ENCODE data around the gene CHRD.
"Not testable (repeated sequence)": the region's sequence is repeated elsewhere in the genome, so short reads cannot be mapped to it uniquely, and the experiment has no call there.

Gene CHRD

GRCh38 chr3:184379358-184380184 is at the start of gene CHRD:
Gene CHRD, plus strand, starts transcription at chr3:184380054. Its CDS starts 265 bp downstream, at chr3:184380319.
- DNase-seq, result no peak

DNA sequence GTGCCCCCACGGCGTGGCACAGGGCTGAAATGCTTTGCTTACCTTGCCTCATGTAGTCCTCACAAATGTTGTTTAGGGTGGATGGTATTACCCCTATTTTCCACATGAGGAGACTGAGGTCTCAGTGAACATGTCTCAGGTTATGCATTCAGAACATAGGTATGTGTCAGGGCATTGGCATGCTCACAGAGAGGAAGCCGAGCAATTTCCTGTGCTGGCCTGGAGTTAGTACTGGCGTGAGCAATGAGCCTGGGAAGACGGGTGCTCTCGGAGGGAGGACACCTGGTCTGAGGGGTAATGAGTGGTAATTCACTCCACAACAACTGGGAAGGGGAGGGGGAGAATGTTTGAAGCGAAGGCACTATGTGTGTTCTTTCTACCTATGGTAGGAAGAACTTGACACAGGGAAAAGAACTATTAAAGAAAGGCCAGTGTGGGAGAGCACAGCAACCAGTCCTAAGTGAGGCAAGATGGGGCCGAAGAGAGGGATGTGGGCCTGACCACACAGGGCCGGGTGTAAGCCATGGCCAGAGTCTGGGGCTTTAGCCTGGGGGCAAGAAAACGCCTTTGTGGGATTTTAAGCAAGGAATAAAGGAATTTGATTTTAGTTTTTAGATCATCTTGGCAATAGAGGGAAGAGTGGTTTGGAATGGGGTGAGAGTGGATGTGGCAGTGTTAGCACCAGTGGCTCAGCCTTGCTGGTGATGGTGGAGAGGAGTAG is 47.3 kb upstream of the CHRD start:
- DNase-seq, result no peak

- no peak for DNase-seq
Measured at GRCh38 chr3:184333190-184333589, 46.7 kb upstream of the CHRD start.

DNA sequence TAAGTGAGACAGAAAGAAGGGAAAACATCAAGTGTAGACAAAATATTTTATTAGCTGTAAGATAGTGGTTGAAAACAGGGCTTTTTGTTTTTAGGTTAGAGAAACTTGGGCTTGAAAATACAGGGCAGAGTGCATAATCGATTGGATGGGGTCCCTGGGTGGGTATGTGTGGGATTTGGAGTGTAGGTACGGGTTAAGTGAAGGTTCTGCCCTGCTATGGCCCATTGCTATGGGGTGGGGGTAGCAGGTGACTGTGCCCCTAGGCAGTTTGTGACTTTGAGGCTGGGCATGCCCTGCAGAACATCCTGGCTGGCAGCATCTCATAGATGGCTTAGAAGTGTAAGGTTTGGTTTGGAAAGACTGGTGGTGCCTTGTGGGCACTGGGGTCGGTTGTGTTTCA is 46.2 kb upstream of the CHRD start:
- DNase-seq, result no peak

DNA sequence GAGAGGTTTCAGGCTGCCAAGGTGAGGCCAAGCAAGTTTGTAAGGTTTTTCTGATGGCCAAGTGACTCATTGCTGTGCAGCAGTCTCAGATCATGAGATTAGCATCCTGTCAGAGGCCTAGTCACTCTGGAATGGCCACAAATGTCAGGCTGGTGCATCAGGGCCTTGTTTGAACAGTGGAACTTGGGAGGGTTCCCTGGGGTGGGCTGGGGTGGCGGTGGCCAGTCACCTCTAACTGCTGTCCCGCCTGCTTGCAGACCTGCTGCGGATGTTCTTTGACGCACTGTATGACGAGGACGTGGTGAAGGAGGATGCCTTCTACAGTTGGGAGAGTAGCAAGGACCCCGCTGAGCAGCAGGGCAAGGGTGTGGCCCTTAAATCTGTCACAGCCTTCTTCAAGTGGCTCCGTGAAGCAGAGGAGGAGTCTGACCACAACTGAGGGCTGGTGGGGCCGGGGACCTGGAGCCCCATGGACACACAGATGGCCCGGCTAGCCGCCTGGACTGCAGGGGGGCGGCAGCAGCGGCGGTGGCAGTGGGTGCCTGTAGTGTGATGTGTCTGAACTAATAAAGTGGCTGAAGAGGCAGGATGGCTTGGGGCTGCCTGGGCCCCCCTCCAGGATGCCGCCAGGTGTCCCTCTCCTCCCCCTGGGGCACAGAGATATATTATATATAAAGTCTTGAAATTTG is 45.2 kb upstream of the CHRD start:
- DNase-seq, result peak; percentile 24 to 44

DNA sequence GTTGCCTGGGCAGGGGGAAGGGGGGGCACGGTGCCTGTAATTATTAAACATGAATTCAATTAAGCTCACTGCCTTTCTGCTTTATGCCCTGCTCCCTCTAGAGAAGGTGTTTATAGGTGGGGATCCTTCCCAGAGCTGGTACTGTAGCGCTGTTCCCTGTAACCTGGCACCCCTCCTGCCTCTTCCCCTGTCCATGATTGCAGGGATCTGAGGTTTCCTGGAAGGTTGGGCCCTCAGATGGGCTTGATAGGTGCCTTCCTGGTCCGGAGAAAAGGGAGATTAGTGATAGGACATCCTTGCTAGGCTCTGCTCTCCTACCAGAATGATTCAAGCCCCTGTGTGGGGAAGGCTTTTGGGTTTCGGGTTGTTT is 44.6 kb upstream of the CHRD start:
- no peak for DNase-seq

GRCh38 chr3:184335661-184336546 is 44.0 kb upstream of the CHRD start:
- peak; percentile 88 to 91 for DNase-seq

GRCh38 chr3:184336547-184337398 is 43.1 kb upstream of the CHRD start:
- DNase-seq, result no peak

GRCh38 chr3:184337399-184337714 is 42.5 kb upstream of the CHRD start, which contains the start of gene FAM131A:
Gene FAM131A, plus strand, starts transcription at chr3:184337600. Its CDS starts 31 bp downstream, at chr3:184337631.
- no peak for DNase-seq

- DNase-seq, result no peak
Measured at GRCh38 chr3:184337981-184338380, 41.9 kb upstream of the CHRD start.

DNA sequence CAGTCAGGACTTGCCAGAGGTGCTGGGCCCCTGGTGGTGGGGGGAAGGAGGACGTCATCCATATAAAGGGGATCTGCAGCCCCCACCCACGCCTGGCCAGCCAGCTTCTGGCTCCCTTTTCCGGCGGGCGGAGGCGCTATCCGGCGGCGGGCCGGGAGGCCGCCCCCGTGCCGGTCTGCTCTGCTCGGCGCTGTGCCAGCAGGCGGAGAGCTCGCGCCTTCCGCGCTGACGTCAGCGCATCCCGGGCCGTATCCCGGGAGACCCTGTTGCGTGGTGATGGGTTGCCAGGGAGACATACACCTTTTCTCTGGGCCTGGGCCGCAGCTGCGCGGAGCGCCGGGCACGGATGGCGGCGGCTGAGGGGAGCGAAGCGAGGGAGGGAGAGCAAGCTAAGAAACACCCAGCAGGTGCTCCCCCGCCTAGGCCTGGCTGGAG is 41.3 kb upstream of the CHRD start:
- peak in 1 of 2 donors; percentile 26 for DNase-seq

- no peak for DNase-seq
Measured at GRCh38 chr3:184339001-184339400, 40.9 kb upstream of the CHRD start.

- not testable (repeated sequence) for DNase-seq
Measured at GRCh38 chr3:184339451-184340135, 40.3 kb upstream of the CHRD start.

DNA sequence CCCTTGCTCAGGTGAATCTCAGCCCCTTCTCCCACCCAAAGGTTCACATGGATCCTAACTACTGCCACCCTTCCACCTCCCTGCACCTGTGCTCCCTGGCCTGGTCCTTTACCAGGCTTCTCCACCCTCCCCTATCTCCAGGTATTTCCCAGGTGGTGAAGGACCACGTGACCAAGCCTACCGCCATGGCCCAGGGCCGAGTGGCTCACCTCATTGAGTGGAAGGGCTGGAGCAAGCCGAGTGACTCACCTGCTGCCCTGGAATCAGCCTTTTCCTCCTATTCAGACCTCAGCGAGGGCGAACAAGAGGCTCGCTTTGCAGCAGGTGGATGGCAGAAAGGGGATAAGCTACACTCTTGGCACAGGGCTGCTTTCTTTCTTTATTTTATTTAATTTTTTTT is 37.9 kb upstream of the CHRD start:
- DNase-seq, result no peak

DNA sequence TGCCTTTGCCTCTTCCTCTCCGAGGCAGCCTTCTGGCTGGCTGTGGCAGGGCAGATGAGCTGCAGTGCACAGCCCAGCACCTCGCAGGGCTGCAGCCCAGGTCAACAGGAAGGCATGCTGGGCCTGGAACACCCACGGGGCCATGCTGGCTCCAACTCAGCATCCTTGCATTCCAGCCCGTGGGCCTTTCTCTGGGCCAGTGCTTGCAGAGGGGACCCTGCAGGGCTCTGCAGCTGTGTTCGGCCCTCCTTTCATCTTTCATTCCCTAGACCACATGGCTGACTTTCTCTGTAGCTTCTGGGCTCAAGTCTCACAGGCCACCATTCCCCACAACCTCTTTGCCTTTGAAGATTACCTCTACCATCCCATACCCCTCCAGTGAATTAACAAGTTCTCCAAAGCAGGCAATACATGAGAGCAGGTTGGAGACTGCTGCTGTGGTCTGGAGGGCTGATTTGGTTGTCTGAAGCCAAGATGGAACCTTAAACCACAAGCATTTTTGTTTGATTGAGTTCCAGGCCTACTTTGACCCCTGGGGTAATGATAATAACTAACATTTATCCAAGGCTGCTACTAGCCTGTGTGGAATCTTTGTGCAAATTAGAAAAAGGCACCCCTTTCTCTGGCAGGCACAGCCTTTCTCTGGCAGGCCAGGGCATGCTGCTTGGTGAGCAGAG is 36.5 kb upstream of the CHRD start:
- no peak for DNase-seq

GRCh38 chr3:184344579-184345316 is 35.1 kb upstream of the CHRD start:
- DNase-seq, result no peak

DNA sequence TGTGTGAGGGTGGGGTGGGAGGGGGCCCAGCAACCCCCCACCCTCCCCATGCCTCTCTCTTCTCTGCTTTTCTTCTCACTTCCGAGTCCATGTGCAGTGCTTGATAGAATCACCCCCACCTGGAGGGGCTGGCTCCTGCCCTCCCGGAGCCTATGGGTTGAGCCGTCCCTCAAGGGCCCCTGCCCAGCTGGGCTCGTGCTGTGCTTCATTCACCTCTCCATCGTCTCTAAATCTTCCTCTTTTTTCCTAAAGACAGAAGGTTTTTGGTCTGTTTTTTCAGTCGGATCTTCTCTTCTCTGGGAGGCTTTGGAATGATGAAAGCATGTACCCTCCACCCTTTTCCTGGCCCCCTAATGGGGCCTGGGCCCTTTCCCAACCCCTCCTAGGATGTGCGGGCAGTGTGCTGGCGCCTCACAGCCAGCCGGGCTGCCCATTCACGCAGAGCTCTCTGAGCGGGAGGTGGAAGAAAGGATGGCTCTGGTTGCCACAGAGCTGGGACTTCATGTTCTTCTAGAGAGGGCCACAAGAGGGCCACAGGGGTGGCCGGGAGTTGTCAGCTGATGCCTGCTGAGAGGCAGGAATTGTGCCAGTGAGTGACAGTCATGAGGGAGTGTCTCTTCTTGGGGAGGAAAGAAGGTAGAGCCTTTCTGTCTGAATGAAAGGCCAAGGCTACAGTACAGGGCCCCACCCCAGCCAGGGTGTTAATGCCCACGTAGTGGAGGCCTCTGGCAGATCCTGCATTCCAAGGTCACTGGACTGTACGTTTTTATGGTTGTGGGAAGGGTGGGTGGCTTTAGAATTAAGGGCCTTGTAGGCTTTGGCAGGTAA is 34.3 kb upstream of the CHRD start:
- DNase-seq, result no peak

GRCh38 chr3:184346480-184347190 is 33.2 kb upstream of the CHRD start:
- no peak for DNase-seq

Data from CD4-positive, alpha-beta T cell treated with Interleukin-4 for 1 hour (primary cell).